GM21447 (cell line): ENCODE data around the gene RNASE13.
"Not testable (repeated sequence)": the region's sequence is repeated elsewhere in the genome, so short reads cannot be mapped to it uniquely, and the experiment has no call there.

Experiments used
- ATAC-seq: cut with Tn5 transposase; IDR thresholded peaks from one replicate; pipeline ENCODE4 v1.9.1; 2021; ENCODE audit not compliant: unreplicated experiment

RNASE13 gene

GRCh38 chr14:21042918-21043317, 8.3 kb upstream of the RNASE13 start:
- ATAC-seq = no peak

GRCh38 chr14:21041676-21042433, 7.2 kb upstream of the RNASE13 start, which contains the start of gene RNASE7:
Gene RNASE7 (plus strand): TSS chr14:21042362. CDS start chr14:21042993, 631 bp downstream.
- no peak for ATAC-seq

GRCh38 chr14:21040941-21041340, 6.3 kb upstream of the RNASE13 start:
- not testable (repeated sequence) for ATAC-seq

- no peak for ATAC-seq
These were observed 5.8 kb upstream of the RNASE13 start for GRCh38 chr14:21040370-21040925.

- no peak for ATAC-seq
These were observed 5.2 kb upstream of the RNASE13 start for GRCh38 chr14:21039585-21040369.

GRCh38 chr14:21038441-21039422, 4.1 kb upstream of the RNASE13 start:
- no peak for ATAC-seq

- no peak for ATAC-seq
These were observed 2.5 kb upstream of the RNASE13 start for GRCh38 chr14:21037156-21037555.

GRCh38 chr14:21036751-21037150, 2.1 kb upstream of the RNASE13 start:
- ATAC-seq = no peak

GRCh38 chr14:21033133-21033698, 1.4 kb downstream of the RNASE13 start:
- ATAC-seq = no peak

- ATAC-seq = no peak
These were observed 2.1 kb downstream of the RNASE13 start for GRCh38 chr14:21032326-21033132.

GRCh38 chr14:21030531-21030930, 4.1 kb downstream of the RNASE13 start:
- ATAC-seq = no peak

- no peak for ATAC-seq
These were observed 4.7 kb downstream of the RNASE13 start, which contains the start of gene TPPP2 for GRCh38 chr14:21029917-21030316. Gene TPPP2 (plus strand): TSS chr14:21030217. CDS start chr14:21030582, 365 bp downstream.

- ATAC-seq = no peak
These were observed 7.7 kb downstream of the RNASE13 start for GRCh38 chr14:21026988-21027315.

- ATAC-seq = no peak
These were observed 8.2 kb downstream of the RNASE13 start for GRCh38 chr14:21026274-21026987.

GRCh38 chr14:21025371-21026273, 9.0 kb downstream of the RNASE13 start:
- no peak for ATAC-seq

GRCh38 chr14:21024585-21025370, 9.8 kb downstream of the RNASE13 start, which contains the start of gene NDRG2:
Gene NDRG2 (minus strand): TSS chr14:21025061. CDS start chr14:21023315, 1,746 bp downstream.
- ATAC-seq = no peak
